ENCODE results near the gene UBE3B.

DNA sequence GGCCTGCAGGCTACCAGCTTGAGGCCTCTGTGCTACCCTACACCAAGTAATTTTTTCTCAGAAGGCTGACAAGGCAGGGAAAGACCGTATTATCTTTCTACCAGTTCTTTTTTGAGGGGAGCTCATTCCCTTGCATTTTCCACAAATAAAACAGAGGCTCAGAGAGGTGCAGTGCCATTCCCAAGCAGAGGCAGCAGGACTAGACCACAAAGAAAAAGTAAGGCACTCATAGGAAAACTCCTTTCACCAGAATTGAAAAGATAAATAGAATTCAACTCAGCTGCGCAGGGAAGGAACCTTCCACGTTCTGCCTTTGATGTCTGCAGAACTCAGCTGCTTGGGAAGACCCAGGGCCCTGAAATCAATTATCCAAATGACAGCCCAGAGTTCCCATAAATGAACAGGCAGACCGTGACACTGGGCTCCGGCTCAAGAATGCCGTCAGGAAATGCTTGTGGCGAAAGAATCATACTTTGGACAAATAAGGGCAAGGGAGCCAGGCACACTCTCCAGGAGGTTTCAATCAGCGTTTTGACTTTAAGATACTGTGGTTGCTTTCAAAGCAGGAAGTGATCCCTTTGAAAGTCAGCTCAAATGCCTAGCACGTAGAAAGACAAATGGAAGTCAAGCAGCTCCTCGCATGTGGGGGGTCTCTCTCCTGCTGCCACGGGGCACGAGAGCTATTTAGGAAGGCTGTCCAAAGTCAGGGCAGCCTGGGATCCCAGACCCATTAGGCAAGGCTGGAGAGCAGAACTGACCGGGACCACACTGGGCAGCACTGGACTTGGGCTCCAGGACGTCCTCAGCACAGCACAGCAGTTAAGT lies 14.4 kb upstream of the UBE3B start:
- TF ChIP-seq POLR2A (IDR thresholded peaks at IDR 0.05; ENCODE audit: extremely low read depth, insufficient read length) = no peak
- TF ChIP-seq, protein P1, sequence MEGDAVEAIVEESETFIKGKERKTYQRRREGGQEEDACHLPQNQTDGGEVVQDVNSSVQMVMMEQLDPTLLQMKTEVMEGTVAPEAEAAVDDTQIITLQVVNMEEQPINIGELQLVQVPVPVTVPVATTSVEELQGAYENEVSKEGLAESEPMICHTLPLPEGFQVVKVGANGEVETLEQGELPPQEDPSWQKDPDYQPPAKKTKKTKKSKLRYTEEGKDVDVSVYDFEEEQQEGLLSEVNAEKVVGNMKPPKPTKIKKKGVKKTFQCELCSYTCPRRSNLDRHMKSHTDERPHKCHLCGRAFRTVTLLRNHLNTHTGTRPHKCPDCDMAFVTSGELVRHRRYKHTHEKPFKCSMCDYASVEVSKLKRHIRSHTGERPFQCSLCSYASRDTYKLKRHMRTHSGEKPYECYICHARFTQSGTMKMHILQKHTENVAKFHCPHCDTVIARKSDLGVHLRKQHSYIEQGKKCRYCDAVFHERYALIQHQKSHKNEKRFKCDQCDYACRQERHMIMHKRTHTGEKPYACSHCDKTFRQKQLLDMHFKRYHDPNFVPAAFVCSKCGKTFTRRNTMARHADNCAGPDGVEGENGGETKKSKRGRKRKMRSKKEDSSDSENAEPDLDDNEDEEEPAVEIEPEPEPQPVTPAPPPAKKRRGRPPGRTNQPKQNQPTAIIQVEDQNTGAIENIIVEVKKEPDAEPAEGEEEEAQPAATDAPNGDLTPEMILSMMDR (IDR thresholded peaks at IDR 0.05; ENCODE audit: low read depth, low read length) = no peak

Measured in NB4 (cell line).